Ishikawa (cell line): ENCODE measurements around the gene ELOVL2.

ENCODE experiments used
- CEBPB ChIP-seq: IDR thresholded peaks from 2 replicates; pipeline ENCODE4 v1.6.1; 2012
- CREB1 ChIP-seq: IDR thresholded peaks from 2 replicates; pipeline ENCODE4 v1.6.1; 2012; ENCODE audit warnings: low read depth
- EGR1 ChIP-seq: IDR thresholded peaks from 2 replicates; pipeline ENCODE4 v1.6.1; 2012
- EP300 ChIP-seq: IDR thresholded peaks from 2 replicates; pipeline ENCODE4 v1.6.1; 2012; ENCODE audit warnings: borderline replicate concordance
- FOXM1 ChIP-seq: IDR thresholded peaks from 2 replicates; pipeline ENCODE4 v1.6.1; 2012; ENCODE audit warnings: low read depth, borderline replicate concordance
- MAX ChIP-seq: IDR thresholded peaks from 2 replicates; pipeline ENCODE4 v1.6.1; 2012
- NFIC ChIP-seq: IDR thresholded peaks from 2 replicates; pipeline ENCODE4 v1.6.1; 2012
- RAD21 ChIP-seq: IDR thresholded peaks from 2 replicates; pipeline ENCODE4 v1.6.1; 2012; ENCODE audit warnings: low read depth
- REST ChIP-seq: IDR thresholded peaks from 2 replicates; pipeline ENCODE4 v1.6.1; 2012; ENCODE audit warnings: low read depth, mild to moderate bottlenecking
- TAF1 ChIP-seq: IDR thresholded peaks from 2 replicates; pipeline ENCODE4 v1.6.1; 2012; ENCODE audit warnings: low read depth, mild to moderate bottlenecking
- TCF12 ChIP-seq: IDR thresholded peaks from 2 replicates; pipeline ENCODE4 v1.6.1; 2012; ENCODE audit warnings: low read depth
- TEAD4 ChIP-seq: IDR thresholded peaks from 2 replicates; pipeline ENCODE4 v1.6.1; 2012
- USF1 ChIP-seq: IDR thresholded peaks from 2 replicates; pipeline ENCODE4 v1.6.1; 2012
- YY1 ChIP-seq: IDR thresholded peaks from 2 replicates; pipeline ENCODE4 v1.6.1; 2012; ENCODE audit warnings: low read depth
- ZBTB7A ChIP-seq: IDR thresholded peaks from 2 replicates; pipeline ENCODE4 v1.6.1; 2012; ENCODE audit warnings: low read depth

ELOVL2 gene

GRCh38 chr6:11072101-11072500 lies 28.0 kb upstream of the ELOVL2 start:
- TF ChIP-seq TAF1 (no peak), EP300 (no peak), EGR1 (no peak), CREB1 (no peak), TEAD4 (no peak), NFIC (no peak), CEBPB (no peak), FOXM1 (no peak), REST (no peak), USF1 (no peak)

- TF ChIP-seq EGR1 (no peak), USF1 (no peak), ZBTB7A (no peak), TAF1 (no peak), MAX (no peak)
Measured at GRCh38 chr6:11069760-11070159, 25.7 kb upstream of the ELOVL2 start.

- TF ChIP-seq NFIC (no peak), EGR1 (no peak), YY1 (no peak), EP300 (no peak), FOXM1 (no peak), CEBPB (no peak), TAF1 (no peak), ZBTB7A (no peak), RAD21 (no peak), MAX (no peak), TCF12 (no peak), USF1 (no peak), CREB1 (no peak), TEAD4 (no peak), REST (no peak)
Measured at GRCh38 chr6:11067348-11067747, 23.2 kb upstream of the ELOVL2 start.

- no peak for TF ChIP-seq CREB1
- TF ChIP-seq TCF12: no peak
- no peak for TF ChIP-seq YY1
- TF ChIP-seq ZBTB7A: no peak
Measured at GRCh38 chr6:11066505-11067347, 22.6 kb upstream of the ELOVL2 start.

GRCh38 chr6:11065436-11066202 lies 21.5 kb upstream of the ELOVL2 start:
- TF ChIP-seq TEAD4 (no peak), EP300 (no peak), TAF1 (no peak), REST (no peak), FOXM1 (no peak), YY1 (no peak), TCF12 (no peak), ZBTB7A (no peak), CREB1 (no peak), MAX (no peak), CEBPB (no peak)
